SU-DHL-6 (cell line): ENCODE results near the gene TMTC1.

Experiments
- H2AFZ ChIP-seq: fragments of 200-600 bp; sonication (generic); 2 replicates; pipeline ENCODE4 v1.6.1; 2014; ENCODE audit warnings: low read depth, mild to moderate bottlenecking, moderate library complexity, mixed read lengths, antibody characterized with exemption, low read length; ENCODE audit not compliant: severe bottlenecking
- H3F3A ChIP-seq: fragments of 200-600 bp; shearing (Covaris generic); 2 replicates; pipeline ENCODE4 v1.6.0; 2016; ENCODE audit warnings: antibody characterized with exemption, mild to moderate bottlenecking; ENCODE audit not compliant: insufficient read depth
- H3K27ac ChIP-seq: fragments of 200-600 bp; sonication (generic); 2 replicates; pipeline ENCODE4 v1.5.1; 2016; ENCODE audit warnings: low read depth, mild to moderate bottlenecking, low read length, moderate library complexity, mixed read lengths
- H3K27me3 ChIP-seq: fragments of 200-600 bp; sonication (generic), shearing (Covaris generic); 2 replicates; pipeline ENCODE4 v1.6.0; 2014; ENCODE audit warnings: mild to moderate bottlenecking, low read length
- H3K36me3 ChIP-seq: fragments of 200-600 bp; sonication (generic); 2 replicates; pipeline ENCODE4 v1.6.1; 2014; ENCODE audit warnings: mild to moderate bottlenecking, low read length, mixed read lengths
- H3K4me2 ChIP-seq: fragments of 300-600, 200-600 bp; shearing (Covaris generic), sonication (generic); 2 replicates; pipeline ENCODE4 v1.6.0; 2014; ENCODE audit warnings: low read length, low read depth, mild to moderate bottlenecking; ENCODE audit not compliant: poor library complexity, severe bottlenecking
- H3K4me3 ChIP-seq: fragments of 200-600 bp; sonication (generic); 2 replicates; pipeline ENCODE4 v1.5.1; 2014; ENCODE audit warnings: antibody characterized with exemption, low read length, mild to moderate bottlenecking, mixed read lengths; ENCODE audit not compliant: insufficient read depth, poor library complexity, severe bottlenecking
- H3K79me2 ChIP-seq: fragments of 200-600 bp; sonication (generic); 2 replicates; pipeline ENCODE4 v1.6.1; 2014; ENCODE audit warnings: mild to moderate bottlenecking, low read length, moderate library complexity; ENCODE audit not compliant: insufficient read depth
- H3K9ac ChIP-seq: fragments of 200-600 bp; sonication (generic); 2 replicates; pipeline ENCODE4 v1.7.0; 2014; ENCODE audit warnings: mild to moderate bottlenecking, low read length
- H3K9me2 ChIP-seq: fragments of 200-600 bp; sonication (generic); replicated peaks from 2 replicates; pipeline ENCODE4 v1.6.1; 2014; ENCODE audit warnings: low read length; ENCODE audit not compliant: insufficient read depth
- H3K9me3 ChIP-seq: fragments of 200-600 bp; sonication (generic); 2 replicates; pipeline ENCODE4 v1.6.1; 2014; ENCODE audit warnings: low read length, mixed read lengths; ENCODE audit not compliant: insufficient read depth
- H4K20me1 ChIP-seq: fragments of 200-600 bp; sonication (generic); 2 replicates; pipeline ENCODE4 v1.6.1; 2014; ENCODE audit warnings: low read depth, mild to moderate bottlenecking, antibody characterized with exemption, low read length, moderate library complexity, mixed read lengths
- CTCF ChIP-seq: fragments of 200-600 bp; sonication (generic); IDR thresholded peaks from one replicate; pipeline ENCODE4 v1.5.1; 2017; ENCODE audit warnings: antibody characterized with exemption, mild to moderate bottlenecking, low read length, moderate library complexity; ENCODE audit not compliant: insufficient read depth, poor library complexity, severe bottlenecking
- EZH2phosphoT487 ChIP-seq: fragments of 200-600 bp; sonication (generic), shearing (Covaris generic); conservative IDR thresholded peaks from 2 replicates; pipeline ENCODE4 v1.6.1; 2018; ENCODE audit warnings: mild to moderate bottlenecking, antibody characterized with exemption, low read length, moderate library complexity, mixed read lengths

Gene TMTC1

GRCh38 chr12:29782285-29782870, 1.4 kb downstream of the TMTC1 start:
- Histone ChIP-seq H3K4me2 (no peak overlapping the region), H4K20me1 (no peaks in the 10 kb centered on the region), H3F3A (no peaks in the 10 kb centered on the region), H3K36me3 (no peaks in the 10 kb centered on the region), H3K79me2 (no peaks in the 10 kb centered on the region), H3K27me3 (no peaks in the 10 kb centered on the region; the same call in 1 of the 2 replicates), H3K4me3 (no peak overlapping the region), H3K9me2 (no peaks in the 10 kb centered on the region), H2AFZ (no peak overlapping the region), H3K9me3 (no peaks in the 10 kb centered on the region), H3K9ac (no peak overlapping the region), H3K27ac (no peak overlapping the region)
- TF ChIP-seq EZH2phosphoT487 = no peak
- TF ChIP-seq CTCF = no peak

- no peaks in the 10 kb centered on the region for H4K20me1 ChIP-seq
- no peaks in the 10 kb centered on the region for H3F3A ChIP-seq
- H3K27me3 ChIP-seq = no peaks in the 10 kb centered on the region; the same call in 1 of the 2 replicates
- H3K9ac ChIP-seq = no peak overlapping the region
- no peak overlapping the region for H2AFZ ChIP-seq
- H3K9me3 ChIP-seq = no peaks in the 10 kb centered on the region
- H3K4me2 ChIP-seq = no peak overlapping the region
- H3K27ac ChIP-seq = no peak overlapping the region
- no peak for TF ChIP-seq CTCF
- TF ChIP-seq EZH2phosphoT487 = no peak
- no peaks in the 10 kb centered on the region for H3K9me2 ChIP-seq
- H3K36me3 ChIP-seq = no peaks in the 10 kb centered on the region
- no peak overlapping the region for H3K4me3 ChIP-seq
- H3K79me2 ChIP-seq = no peaks in the 10 kb centered on the region
Measured at GRCh38 chr12:29781705-29782266, 2.0 kb downstream of the TMTC1 start.

GRCh38 chr12:29781188-29781587, 2.6 kb downstream of the TMTC1 start:
- Histone ChIP-seq H3K4me3 (no peak overlapping the region), H2AFZ (no peak overlapping the region), H3K79me2 (no peaks in the 10 kb centered on the region), H3K9me2 (no peaks in the 10 kb centered on the region), H3F3A (no peaks in the 10 kb centered on the region), H3K27ac (no peak overlapping the region), H3K27me3 (no peaks in the 10 kb centered on the region; the same call in 1 of the 2 replicates), H4K20me1 (no peaks in the 10 kb centered on the region), H3K4me2 (no peak overlapping the region), H3K9me3 (no peaks in the 10 kb centered on the region), H3K36me3 (no peaks in the 10 kb centered on the region), H3K9ac (no peak overlapping the region)
- TF ChIP-seq EZH2phosphoT487 (no peak), CTCF (no peak)
